DOHH2 (cell line): ENCODE data around the gene CHN2.

ENCODE experiments used
- CTCF ChIP-seq: fragments of 200-600 bp; sonication (generic); IDR thresholded peaks from one replicate; pipeline ENCODE4 v1.5.1; 2014; ENCODE audit warnings: antibody characterized with exemption, mild to moderate bottlenecking, low read depth, low read length; ENCODE audit not compliant: poor library complexity, severe bottlenecking
- EZH2phosphoT487 ChIP-seq: fragments of 200-600 bp; sonication (generic); IDR thresholded peaks from 2 replicates; pipeline ENCODE4 v1.6.1; 2017; ENCODE audit warnings: borderline replicate concordance, mild to moderate bottlenecking, antibody characterized with exemption, low read length, moderate library complexity, mixed read lengths

DNA sequence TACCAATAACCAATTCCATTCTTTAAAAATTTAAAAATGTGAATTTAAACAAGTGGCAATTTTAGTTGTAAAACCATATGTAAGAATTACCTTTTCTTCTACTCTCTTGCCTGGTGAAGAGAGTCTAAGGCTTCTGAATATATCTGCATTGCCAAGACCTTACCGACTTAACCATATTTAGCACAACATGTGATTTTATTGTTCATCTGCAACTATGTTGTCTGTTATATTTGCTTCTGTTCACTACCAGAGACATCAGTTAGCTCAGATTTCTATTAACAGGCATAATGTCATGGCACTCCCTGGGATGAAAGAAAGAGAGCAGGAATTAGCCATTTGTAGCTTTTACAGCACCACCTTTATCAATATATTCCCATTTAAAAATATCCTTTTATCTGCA lies 55.3 kb downstream of the CHN2 start:
- TF ChIP-seq CTCF (no peak), EZH2phosphoT487 (no peak)
